SK-N-MC (cell line): ENCODE data around the gene AGO3.

Experiments used
- EZH2 ChIP-seq: fragments of 200-600 bp; sonication (generic); IDR thresholded peaks from one replicate; pipeline ENCODE4 v1.6.1; 2017; ENCODE audit warnings: antibody characterized with exemption
- POLR2AphosphoS5 ChIP-seq: IDR thresholded peaks from 2 replicates; pipeline ENCODE4 v1.6.1; 2012; ENCODE audit warnings: mild to moderate bottlenecking, low read depth, low read length, borderline replicate concordance

DNA sequence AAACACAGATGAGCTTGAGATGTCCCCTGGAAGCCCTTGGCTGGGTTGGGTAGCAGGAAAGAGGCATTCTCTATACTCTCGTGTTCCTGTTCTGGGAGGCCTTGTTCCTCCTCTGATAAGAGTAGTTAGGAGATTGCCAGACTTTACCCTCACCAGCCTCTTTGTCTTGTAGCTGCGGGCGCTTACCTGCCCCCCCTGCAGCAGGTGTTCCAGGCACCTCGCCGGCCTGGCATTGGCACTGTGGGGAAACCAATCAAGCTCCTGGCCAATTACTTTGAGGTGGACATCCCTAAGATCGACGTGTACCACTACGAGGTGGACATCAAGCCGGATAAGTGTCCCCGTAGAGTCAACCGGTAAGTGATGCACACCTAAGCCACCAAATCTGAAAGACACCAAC, 42.6 kb upstream of the AGO3 start:
- TF ChIP-seq POLR2AphosphoS5 = no peak
- TF ChIP-seq EZH2 = no peak
